ENCODE data around the gene PPP1R3D.

Gene PPP1R3D

GRCh38 chr20:59940129-59940955 lies at the start of gene PPP1R3D, which contains the start of gene FAM217B:
Gene PPP1R3D, minus strand, starts transcription at chr20:59940305. Its CDS starts 374 bp downstream, at chr20:59939931.
Gene FAM217B, plus strand, starts transcription at chr20:59940389. Its CDS starts 3,555 bp downstream, at chr20:59943944.
- no peaks in the 10 kb centered on the region for H3K27me3 Mint-ChIP-seq
- DNase-seq, result peak; percentile 94
- H3K27ac Mint-ChIP-seq, result peak within 1 kb of the TSS; percentile 98
- peaks cover 32% of the 10 kb centered on the region for H3K4me1 Mint-ChIP-seq
- peak within 1 kb of the TSS; percentile 96 for H3K4me3 Mint-ChIP-seq
- ATAC-seq, result peak; percentile 97
- no peaks in the 10 kb centered on the region for H3K9me3 Mint-ChIP-seq
- H3K36me3 Mint-ChIP-seq (ENCODE audit: low read depth), result peaks cover 20% of the 10 kb centered on the region

- no peak overlapping the region for H3K27ac Mint-ChIP-seq
- H3K36me3 Mint-ChIP-seq (ENCODE audit: low read depth), result no peaks in the 10 kb centered on the region
- no peaks in the 10 kb centered on the region for H3K9me3 Mint-ChIP-seq
- no peaks in the 10 kb centered on the region for H3K27me3 Mint-ChIP-seq
- no peak overlapping the region for H3K4me3 Mint-ChIP-seq
- no peaks in the 10 kb centered on the region for H3K4me1 Mint-ChIP-seq
- DNase-seq (no peak), ATAC-seq (no peak)
These were observed 48.0 kb upstream of the PPP1R3D start for GRCh38 chr20:59988141-59988540.

- H3K27ac Mint-ChIP-seq, result no peak overlapping the region
- H3K9me3 Mint-ChIP-seq, result no peaks in the 10 kb centered on the region
- no peak overlapping the region for H3K4me3 Mint-ChIP-seq
- ATAC-seq, result no peak
- DNase-seq, result no peak
- H3K36me3 Mint-ChIP-seq (ENCODE audit: low read depth), result no peaks in the 10 kb centered on the region
- H3K4me1 Mint-ChIP-seq, result no peaks in the 10 kb centered on the region
- H3K27me3 Mint-ChIP-seq, result no peaks in the 10 kb centered on the region
These were observed 47.0 kb upstream of the PPP1R3D start for GRCh38 chr20:59987135-59987534.

GRCh38 chr20:59985864-59986263 lies 45.8 kb upstream of the PPP1R3D start:
- ATAC-seq, result no peak
- Mint-ChIP-seq H3K9me3 (no peaks in the 10 kb centered on the region), H3K4me1 (no peaks in the 10 kb centered on the region), H3K36me3 (ENCODE audit: low read depth) (no peaks in the 10 kb centered on the region), H3K27me3 (no peaks in the 10 kb centered on the region), H3K4me3 (no peak overlapping the region), H3K27ac (no peak overlapping the region)
- peak; percentile 7 for DNase-seq

GRCh38 chr20:59985164-59985563 lies 45.1 kb upstream of the PPP1R3D start:
- no peaks in the 10 kb centered on the region for H3K4me1 Mint-ChIP-seq
- no peak for DNase-seq
- H3K27me3 Mint-ChIP-seq, result no peaks in the 10 kb centered on the region
- H3K4me3 Mint-ChIP-seq, result no peak overlapping the region
- no peak for ATAC-seq
- no peak overlapping the region for H3K27ac Mint-ChIP-seq
- no peaks in the 10 kb centered on the region for H3K9me3 Mint-ChIP-seq
- no peaks in the 10 kb centered on the region for H3K36me3 Mint-ChIP-seq (ENCODE audit: low read depth)

GRCh38 chr20:59984541-59984940 lies 44.4 kb upstream of the PPP1R3D start:
- no peak overlapping the region for H3K4me3 Mint-ChIP-seq
- no peak for ATAC-seq

GRCh38 chr20:59983076-59983475 lies 43.0 kb upstream of the PPP1R3D start:
- DNase-seq (no peak), ATAC-seq (no peak)
- Mint-ChIP-seq H3K36me3 (ENCODE audit: low read depth) (no peaks in the 10 kb centered on the region), H3K4me1 (no peaks in the 10 kb centered on the region), H3K9me3 (no peaks in the 10 kb centered on the region), H3K27me3 (no peaks in the 10 kb centered on the region), H3K27ac (no peak overlapping the region), H3K4me3 (no peak overlapping the region)

More at GRCh38 chr20:59984541-59984940, 44.4 kb upstream of the PPP1R3D start:
- no peaks in the 10 kb centered on the region for H3K4me1 Mint-ChIP-seq
- no peak overlapping the region for H3K27ac Mint-ChIP-seq
- no peak for DNase-seq
- H3K36me3 Mint-ChIP-seq (ENCODE audit: low read depth), result no peaks in the 10 kb centered on the region
- no peaks in the 10 kb centered on the region for H3K27me3 Mint-ChIP-seq
- H3K9me3 Mint-ChIP-seq, result no peaks in the 10 kb centered on the region

- Mint-ChIP-seq H3K36me3 (ENCODE audit: low read depth) (no peaks in the 10 kb centered on the region), H3K4me1 (no peaks in the 10 kb centered on the region), H3K27me3 (no peaks in the 10 kb centered on the region), H3K9me3 (no peaks in the 10 kb centered on the region), H3K27ac (no peak overlapping the region), H3K4me3 (no peak overlapping the region)
- DNase-seq (no peak), ATAC-seq (no peak)
These were observed 37.0 kb upstream of the PPP1R3D start for GRCh38 chr20:59977086-59977485.

GRCh38 chr20:59976156-59976782 lies 36.2 kb upstream of the PPP1R3D start:
- no peaks in the 10 kb centered on the region for H3K27me3 Mint-ChIP-seq
- no peaks in the 10 kb centered on the region for H3K4me1 Mint-ChIP-seq
- DNase-seq (no peak), ATAC-seq (no peak)
- H3K27ac Mint-ChIP-seq, result no peak overlapping the region
- no peak overlapping the region for H3K4me3 Mint-ChIP-seq
- H3K9me3 Mint-ChIP-seq, result no peaks in the 10 kb centered on the region
- no peaks in the 10 kb centered on the region for H3K36me3 Mint-ChIP-seq (ENCODE audit: low read depth)

- no peaks in the 10 kb centered on the region for H3K27me3 Mint-ChIP-seq
- H3K36me3 Mint-ChIP-seq (ENCODE audit: low read depth), result no peaks in the 10 kb centered on the region
- no peak for ATAC-seq
- no peak overlapping the region for H3K27ac Mint-ChIP-seq
- H3K4me3 Mint-ChIP-seq, result no peak overlapping the region
- H3K9me3 Mint-ChIP-seq, result no peaks in the 10 kb centered on the region
- no peak for DNase-seq
- no peaks in the 10 kb centered on the region for H3K4me1 Mint-ChIP-seq
These were observed 32.1 kb upstream of the PPP1R3D start for GRCh38 chr20:59972037-59972801.

- Mint-ChIP-seq H3K9me3 (no peaks in the 10 kb centered on the region), H3K4me1 (no peaks in the 10 kb centered on the region), H3K36me3 (ENCODE audit: low read depth) (no peaks in the 10 kb centered on the region), H3K27ac (no peak overlapping the region), H3K27me3 (no peaks in the 10 kb centered on the region), H3K4me3 (no peak overlapping the region)
- DNase-seq (no peak), ATAC-seq (no peak)
These were observed 31.3 kb upstream of the PPP1R3D start for GRCh38 chr20:59971428-59971827.

- no peak overlapping the region for H3K27ac Mint-ChIP-seq
- no peaks in the 10 kb centered on the region for H3K36me3 Mint-ChIP-seq (ENCODE audit: low read depth)
- no peaks in the 10 kb centered on the region for H3K4me1 Mint-ChIP-seq
- no peaks in the 10 kb centered on the region for H3K9me3 Mint-ChIP-seq
- no peak for ATAC-seq
- DNase-seq, result no peak
- H3K27me3 Mint-ChIP-seq, result no peaks in the 10 kb centered on the region
- no peak overlapping the region for H3K4me3 Mint-ChIP-seq
These were observed 26.3 kb upstream of the PPP1R3D start for GRCh38 chr20:59966428-59966827.

- H3K36me3 Mint-ChIP-seq (ENCODE audit: low read depth), result no peaks in the 10 kb centered on the region
- H3K27ac Mint-ChIP-seq, result no peak overlapping the region
- no peak for ATAC-seq
- no peaks in the 10 kb centered on the region for H3K9me3 Mint-ChIP-seq
- no peaks in the 10 kb centered on the region for H3K27me3 Mint-ChIP-seq
- no peak for DNase-seq
- H3K4me1 Mint-ChIP-seq, result no peaks in the 10 kb centered on the region
- no peak overlapping the region for H3K4me3 Mint-ChIP-seq
These were observed 22.1 kb upstream of the PPP1R3D start for GRCh38 chr20:59962155-59962554.

- Mint-ChIP-seq H3K27me3 (no peaks in the 10 kb centered on the region), H3K4me3 (no peak overlapping the region), H3K27ac (no peak overlapping the region), H3K9me3 (no peaks in the 10 kb centered on the region), H3K36me3 (ENCODE audit: low read depth) (no peaks in the 10 kb centered on the region), H3K4me1 (no peaks in the 10 kb centered on the region)
- DNase-seq, result no peak
- ATAC-seq, result no peak
These were observed 21.3 kb upstream of the PPP1R3D start for GRCh38 chr20:59961423-59961822.

GRCh38 chr20:59958626-59959025 lies 18.5 kb upstream of the PPP1R3D start:
- H3K4me3 Mint-ChIP-seq, result no peak overlapping the region
- DNase-seq, result no peak
- no peak for ATAC-seq
- no peak overlapping the region for H3K27ac Mint-ChIP-seq
- no peaks in the 10 kb centered on the region for H3K9me3 Mint-ChIP-seq
- no peaks in the 10 kb centered on the region for H3K4me1 Mint-ChIP-seq
- no peaks in the 10 kb centered on the region for H3K36me3 Mint-ChIP-seq (ENCODE audit: low read depth)
- H3K27me3 Mint-ChIP-seq, result no peaks in the 10 kb centered on the region

All from activated naive CD8-positive, alpha-beta T cell treated with anti-CD3 and anti-CD28 coated beads, Interleukin-2, amount 50 U/mL, for 24 hours (primary cell).